ENCODE data around the gene VPS26A. TPM values are rescaled to one million over a fixed set of nuclear protein-coding genes. Genes with fewer than 3 reads are reported as not detected.
A peak's percentile ranks its signal among the peaks of the same experiment; 100 is the strongest.

The VPS26A gene
- total and polyA plus RNA-seq, 2 experiments from 2014 or later = 29.0 to 41.6 TPM

- Histone ChIP-seq H3K27ac (ENCODE audit: low read depth) (no peak within 1 kb of the TSS), H3K9me2 (ENCODE audit: insufficient read depth) (no peaks in the 10 kb centered on the region), H3K4me2 (no peak within 1 kb of the TSS), H3K79me2 (replicated peaks; ENCODE audit: insufficient read depth) (no peaks in the 10 kb centered on the region), H3F3A (replicated peaks; ENCODE audit: low read depth) (no peaks in the 10 kb centered on the region), H4K20me1 (replicated peaks; ENCODE audit: insufficient read depth) (no peaks in the 10 kb centered on the region), H3K36me3 (ENCODE audit: insufficient read depth) (no peaks in the 10 kb centered on the region), H3K4me1 (ENCODE audit: insufficient read depth) (peaks cover 9% of the 10 kb centered on the region), H3K27me3 (ENCODE audit: insufficient read depth) (no peaks in the 10 kb centered on the region), H2AFZ (peak within 1 kb of the TSS; percentile 48; the same call in 1 of the 2 replicates), H3K4me3 (no peak within 1 kb of the TSS)
- no peak for TF ChIP-seq REST (IDR thresholded peaks at IDR 0.05; ENCODE audit: unreplicated experiment)
- TF ChIP-seq POLR2AphosphoS5 (IDR thresholded peaks at IDR 0.05; ENCODE audit: low read depth) = no peak
- TF ChIP-seq NANOG (IDR thresholded peaks at IDR 0.05; ENCODE audit: borderline replicate concordance) = no peak
- no peak for TF ChIP-seq CREB1 (CRISPR knock-in tag; IDR thresholded peaks at IDR 0.05; ENCODE audit: low read depth)
- no peak for TF ChIP-seq ZNF331 (CRISPR knock-in tag; IDR thresholded peaks at IDR 0.05; ENCODE audit: low read depth)
- no peak for TF ChIP-seq ZNF462 (CRISPR knock-in tag; IDR thresholded peaks at IDR 0.05)
- no peak for TF ChIP-seq EZH2 (IDR thresholded peaks at IDR 0.05; ENCODE audit: low read depth, unreplicated experiment)
- no peak for TF ChIP-seq STAT1 (IDR thresholded peaks at IDR 0.05; ENCODE audit: unreplicated experiment)
- TF ChIP-seq JUNB (IDR thresholded peaks at IDR 0.05; ENCODE audit: unreplicated experiment) = no peak
- TF ChIP-seq ETS1 (IDR thresholded peaks at IDR 0.05) = no peak
- TF ChIP-seq EZH2phosphoT487 (IDR thresholded peaks at IDR 0.05; ENCODE audit: unreplicated experiment) = no peak
- TF ChIP-seq ZNF114 (CRISPR knock-in tag; IDR thresholded peaks at IDR 0.05) = no peak
- TF ChIP-seq CTCF (conservative IDR thresholded peaks at IDR 0.05; ENCODE audit: low read depth in 2 of 2) = no peak
- Mint-ChIP-seq H3K27ac (no peak within 1 kb of the TSS), H3K9me3 (no peaks in the 10 kb centered on the region), H3K4me3 (no peak within 1 kb of the TSS), H3K36me3 (ENCODE audit: low read depth) (no peaks in the 10 kb centered on the region), H3K4me1 (peaks cover 13% of the 10 kb centered on the region), H3K27me3 (ENCODE audit: insufficient read depth, low read depth, poor library complexity) (peaks cover 2% of the 10 kb centered on the region)
- ATAC-seq (no peak), DNase-seq (ENCODE audit: low spot score) (no peak)
Observed at GRCh38 chr10:69087590-69088470, 36.1 kb upstream of the VPS26A start, which contains the start of gene SRGN. Gene SRGN (plus strand): TSS chr10:69088103. CDS start chr10:69088158, 55 bp downstream.

Data from GM23338 (cell line).